HepG2 (cell line): ENCODE results near the gene SLC13A3. TPM values are rescaled to one million over a fixed set of nuclear protein-coding genes. Genes with fewer than 3 reads are reported as not detected.

Experiments
- ATF1 ChIP-seq: IDR thresholded peaks from 2 replicates; pipeline ENCODE4 v1.6.1; 2016; ENCODE audit warnings: mild to moderate bottlenecking, control low read depth
- FOXJ3 ChIP-seq: sonication (generic); formaldehyde crosslinking; IDR thresholded peaks from 2 replicates; pipeline ENCODE4 v1.4.0; 2020; ENCODE audit warnings: missing genetic modification reagents, mild to moderate bottlenecking, borderline replicate concordance
- JARID2 ChIP-seq: sonication (generic); formaldehyde crosslinking; IDR thresholded peaks from 2 replicates; pipeline ENCODE4 v1.8.1; 2023; ENCODE audit warnings: missing genetic modification reagents, inconsistent platforms; ENCODE audit not compliant: insufficient replicate concordance
- MIXL1 ChIP-seq: IDR thresholded peaks from 2 replicates; pipeline ENCODE4 v1.6.1; 2016
- MLLT10 ChIP-seq: sonication (generic); formaldehyde crosslinking; IDR thresholded peaks from 2 replicates; pipeline ENCODE4 v1.4.0; 2020; ENCODE audit warnings: missing genetic modification reagents
- NFIB ChIP-seq: sonication (generic); formaldehyde crosslinking; IDR thresholded peaks from 2 replicates; pipeline ENCODE4 v1.9.0; 2021; ENCODE audit warnings: missing genetic modification reagents, mild to moderate bottlenecking, borderline replicate concordance
- NFYC ChIP-seq: IDR thresholded peaks from 2 replicates; pipeline ENCODE4 v1.6.1; 2016; ENCODE audit warnings: missing genetic modification reagents, missing compliant biosample characterization
- NONO ChIP-seq, 2 experiments: fragments of 450-650 bp in 1 of 2; sonication (generic) in 1 of 2; formaldehyde crosslinking in 1 of 2; IDR thresholded peaks in 1 of 2; conservative IDR thresholded peaks in 1 of 2; 2 replicates each; pipeline versions ENCODE4 v1.6.1 to v1.8.0; 2017 to 2022; ENCODE audit warnings: mild to moderate bottlenecking in 1 of 2, missing genetic modification reagents in 1 of 2, moderate library complexity in 1 of 2
- NR2C2 ChIP-seq: sonication (generic); formaldehyde crosslinking; IDR thresholded peaks from 2 replicates; pipeline ENCODE4 v1.4.0; 2020; ENCODE audit warnings: missing genetic modification reagents, mild to moderate bottlenecking, moderate library complexity, borderline replicate concordance
- PITX1 ChIP-seq: sonication (generic); formaldehyde crosslinking; IDR thresholded peaks from 2 replicates; pipeline ENCODE4 v1.5.1; 2020; ENCODE audit warnings: mild to moderate bottlenecking, missing genetic modification reagents
- POLR2G ChIP-seq: fragments of 200-400 bp; formaldehyde crosslinking; IDR thresholded peaks from 2 replicates; pipeline ENCODE4 v1.6.1; 2018; ENCODE audit warnings: mild to moderate bottlenecking, low read depth, low read length, moderate library complexity
- RBM22 ChIP-seq: fragments of 200-400 bp; formaldehyde crosslinking; optimal IDR thresholded peaks from 2 replicates; pipeline ENCODE3; 2017; ENCODE audit warnings: mild to moderate bottlenecking, low read length, moderate library complexity
- REPIN1 ChIP-seq: sonication (generic); formaldehyde crosslinking; IDR thresholded peaks from 2 replicates; pipeline ENCODE4 v1.8.0; 2022; ENCODE audit warnings: missing genetic modification reagents, low read depth, mild to moderate bottlenecking, borderline replicate concordance
- REST ChIP-seq, 2 experiments: IDR thresholded peaks; 2 replicates each; pipeline ENCODE4 v1.6.1; 2011 to 2012; ENCODE audit warnings: low read length in 2 of 2, borderline replicate concordance in 1 of 2, low read depth in 1 of 2, mild to moderate bottlenecking in 1 of 2, moderate library complexity in 1 of 2
- TFDP2 ChIP-seq: sonication (generic); formaldehyde crosslinking; IDR thresholded peaks from 2 replicates; pipeline ENCODE4 v1.4.0; 2020; ENCODE audit warnings: missing genetic modification reagents
- ZNF296 ChIP-seq: sonication (generic); formaldehyde crosslinking; conservative IDR thresholded peaks from 2 replicates; pipeline ENCODE4 v1.5.0; 2020; ENCODE audit warnings: mild to moderate bottlenecking, missing genetic modification reagents
- ZNF33A ChIP-seq: sonication (generic); formaldehyde crosslinking; IDR thresholded peaks from 2 replicates; pipeline ENCODE4 v1.5.1; 2020; ENCODE audit warnings: missing genetic modification reagents, mild to moderate bottlenecking, moderate library complexity, borderline replicate concordance
- ZNF34 ChIP-seq: sonication (generic); formaldehyde crosslinking; IDR thresholded peaks from 2 replicates; pipeline ENCODE4 v1.4.0; 2020; ENCODE audit warnings: mild to moderate bottlenecking, missing genetic modification reagents, borderline replicate concordance
- ZNF432 ChIP-seq: sonication (generic); formaldehyde crosslinking; IDR thresholded peaks from 2 replicates; pipeline ENCODE4 v1.5.0; 2020; ENCODE audit warnings: missing genetic modification reagents, mild to moderate bottlenecking, borderline replicate concordance
- ZNF547 ChIP-seq: sonication (generic); formaldehyde crosslinking; IDR thresholded peaks from 2 replicates; pipeline ENCODE4 v1.5.1; 2020; ENCODE audit warnings: mild to moderate bottlenecking, missing genetic modification reagents
- ZNF710 ChIP-seq: sonication (generic); formaldehyde crosslinking; IDR thresholded peaks from 2 replicates; pipeline ENCODE4 v1.5.0; 2020; ENCODE audit warnings: mild to moderate bottlenecking, missing genetic modification reagents, borderline replicate concordance
- polyA plus RNA-seq, 8 experiments: library from polyadenylated mRNA; depleted of rRNA in 3 of 8; stranded (reverse) in 7 of 8; unstranded in 1 of 8; fragments of >200 nt; fragmentation: Illumina TruSeq in 4 of 8; extraction: Trizol in 4 of 8; gene quantifications; 2 replicates each; pipeline versions ENCODE4 v1.2.1 to v1.2.3, GENCODE V29; 2011 to 2016; ENCODE audit warnings: low read depth in 4 of 8, missing spikeins in 1 of 8, mixed read lengths in 1 of 8; ENCODE audit not compliant: insufficient read depth in 1 of 8
- total RNA-seq, 5 experiments: library from RNA; depleted of rRNA; stranded (reverse); fragments of >200 nt; fragmentation: Illumina TruSeq; extraction: Trizol; gene quantifications; 2 replicates each; pipeline ENCODE4 v1.2.3, GENCODE V29; 2016; ENCODE audit warnings: low read depth in 1 of 5

The SLC13A3 gene
- total and polyA plus RNA-seq, 2 of the 13 experiments (the other 11 are each of a cell fraction or from before 2014, with no cell fraction given), result 66.5 to 76.0 TPM

GRCh38 chr20:46674253-46675083, 23.2 kb upstream of the SLC13A3 start (continued):
- TF ChIP-seq RBM22, result peak; percentile 77
- TF ChIP-seq FOXJ3 (CRISPR knock-in tag), result peak; percentile 87
- 0 out of 2 replicates have a peak, but pooled peaks have one; percentile 15 for TF ChIP-seq ATF1 (CRISPR knock-in tag)
- peak; percentile 70 for TF ChIP-seq REPIN1 (CRISPR knock-in tag)
- 0 out of 2 replicates have a peak, but pooled peaks have one; percentile 15 for TF ChIP-seq ZNF34 (CRISPR knock-in tag)
- peak; percentile 76; the same call in 1 of the 2 replicates for TF ChIP-seq NR2C2 (CRISPR knock-in tag)
- TF ChIP-seq NFIB (CRISPR knock-in tag), result no peak
- TF ChIP-seq ZNF296, result no peak
- 0 out of 2 replicates have a peak, but pooled peaks have one; percentile 44 for TF ChIP-seq ZNF33A
- peak; percentile 7; the same call in 1 of the 2 replicates for TF ChIP-seq NFYC
- TF ChIP-seq TFDP2, result peak; percentile 69; the same call in 1 of the 2 replicates
- TF ChIP-seq PITX1 (CRISPR knock-in tag), result peak; percentile 97
- TF ChIP-seq ZNF710 (CRISPR knock-in tag), result peak; percentile 87
- peak; percentile 66 for TF ChIP-seq POLR2G
- no peak for TF ChIP-seq ZNF432 (CRISPR knock-in tag)
- TF ChIP-seq REST (IDR thresholded peaks at IDR 0.05; ENCODE audit: borderline replicate concordance in 1 of 2, low read depth in 1 of 2, low read length in 2 of 2), result peak in 1 of 2 experiments; percentile 47; a peak in 2 of 4 replicates
- no peak for TF ChIP-seq MLLT10
- TF ChIP-seq JARID2 (CRISPR knock-in tag), result peak; percentile 57
- TF ChIP-seq NONO (IDR thresholded peaks at IDR 0.05), result no peak
- peak; percentile 67 for TF ChIP-seq NONO (CRISPR knock-in tag; conservative IDR thresholded peaks at IDR 0.05)
- peak; percentile 86 for TF ChIP-seq ZNF547
- TF ChIP-seq MIXL1 (CRISPR knock-in tag), result peak; percentile 65; the same call in 1 of the 2 replicates
